ENCODE results near the gene KLHDC4. TPM values are rescaled to one million over a fixed set of nuclear protein-coding genes. Genes with fewer than 3 reads are reported as not detected.

Gene KLHDC4
- total and polyA plus RNA-seq, 4 experiments from 2014 or later = 16.3 to 90.0 (median 50.2) TPM

GRCh38 chr16:87677830-87678229, 88.0 kb downstream of the KLHDC4 start:
- no peak overlapping the region for H3K4me3 Mint-ChIP-seq
- H3K27ac ChIP-seq (ENCODE audit: low read depth, low read length) = no peak overlapping the region
- no peaks in the 10 kb centered on the region for H3K27me3 ChIP-seq (ENCODE audit: insufficient read depth, low read length)
- peaks cover 0 to 4% (median 1%) of the 10 kb centered on the region in 4 donors for H3K4me1 Mint-ChIP-seq
- H3K9me3 ChIP-seq (ENCODE audit: control insufficient read depth in 1 of 2, low read length in 2 of 2) = no peaks in the 10 kb centered on the region
- no peak for DNase-seq
- ChIA-PET POLR2A (ENCODE audit: partially characterized antibody) (no interaction called here), CTCF (ENCODE audit: partially characterized antibody) (no interaction called here)
- no peak overlapping the region for H3K27ac Mint-ChIP-seq
- intact Hi-C loops (cut with micrococcal nuclease) = no loop called here
- H3K36me3 ChIP-seq (ENCODE audit: insufficient read depth, low read length) = no peaks in the 10 kb centered on the region
- H3K36me3 Mint-ChIP-seq = no peaks in the 10 kb centered on the region
- peaks cover 0 to 3% of the 10 kb centered on the region in 2 donors for H3K27me3 Mint-ChIP-seq
- H3K4me1 ChIP-seq (ENCODE audit: insufficient read depth, low read length) = peaks cover 4% of the 10 kb centered on the region
- H3K9me3 Mint-ChIP-seq = no peaks in the 10 kb centered on the region
- no peak overlapping the region for H3K4me3 ChIP-seq (ENCODE audit: low read length in 2 of 2)

- CTCF ChIA-PET (ENCODE audit: partially characterized antibody) = no interaction called here
- Mint-ChIP-seq H3K9me3 (no peaks in the 10 kb centered on the region), H3K4me3 (no peak overlapping the region), H3K36me3 (no peaks in the 10 kb centered on the region), H3K4me1 (peaks cover 0 to 4% (median 0%) of the 10 kb centered on the region in 4 donors), H3K27me3 (no peaks in the 10 kb centered on the region), H3K27ac (no peak overlapping the region)
- Histone ChIP-seq H3K27ac (ENCODE audit: low read depth, low read length) (no peak overlapping the region), H3K27me3 (ENCODE audit: insufficient read depth, low read length) (no peaks in the 10 kb centered on the region), H3K9me3 (ENCODE audit: control insufficient read depth in 1 of 2, low read length in 2 of 2) (no peaks in the 10 kb centered on the region), H3K36me3 (ENCODE audit: insufficient read depth, low read length) (no peaks in the 10 kb centered on the region), H3K4me3 (ENCODE audit: low read length in 2 of 2) (no peak overlapping the region), H3K4me1 (ENCODE audit: insufficient read depth, low read length) (no peaks in the 10 kb centered on the region)
- DNase-seq = no peak
- POLR2A ChIA-PET (ENCODE audit: partially characterized antibody) = no interaction called here
- intact Hi-C loops (cut with micrococcal nuclease) = no loop called here
Observed at GRCh38 chr16:87675111-87675719, 90.6 kb downstream of the KLHDC4 start.

GRCh38 chr16:87674419-87674818, 91.4 kb downstream of the KLHDC4 start:
- Mint-ChIP-seq H3K4me1 (peaks cover 0 to 4% (median 0%) of the 10 kb centered on the region in 4 donors), H3K9me3 (no peaks in the 10 kb centered on the region), H3K27me3 (no peaks in the 10 kb centered on the region), H3K27ac (peak overlapping the region in 1 of 7 donors; percentile 81), H3K36me3 (no peaks in the 10 kb centered on the region), H3K4me3 (no peak overlapping the region)
- Histone ChIP-seq H3K27ac (ENCODE audit: low read depth, low read length) (no peak overlapping the region), H3K4me1 (ENCODE audit: insufficient read depth, low read length) (no peaks in the 10 kb centered on the region), H3K36me3 (ENCODE audit: insufficient read depth, low read length) (no peaks in the 10 kb centered on the region), H3K9me3 (ENCODE audit: control insufficient read depth in 1 of 2, low read length in 2 of 2) (no peaks in the 10 kb centered on the region), H3K27me3 (ENCODE audit: insufficient read depth, low read length) (no peaks in the 10 kb centered on the region), H3K4me3 (ENCODE audit: low read length in 2 of 2) (no peak overlapping the region)
- intact Hi-C loops (cut with micrococcal nuclease) = no loop called here
- no peak for DNase-seq
- ChIA-PET CTCF (ENCODE audit: partially characterized antibody) (no interaction called here), POLR2A (ENCODE audit: partially characterized antibody) (no interaction called here)

- no peaks in the 10 kb centered on the region for H3K9me3 Mint-ChIP-seq
- intact Hi-C loops (cut with micrococcal nuclease) = no loop called here
- peaks cover 0 to 4% (median 0%) of the 10 kb centered on the region in 4 donors for H3K4me1 Mint-ChIP-seq
- H3K4me3 ChIP-seq (ENCODE audit: low read length in 2 of 2) = no peak overlapping the region
- no peak overlapping the region for H3K27ac Mint-ChIP-seq
- no peaks in the 10 kb centered on the region for H3K9me3 ChIP-seq (ENCODE audit: control insufficient read depth in 1 of 2, low read length in 2 of 2)
- POLR2A ChIA-PET (ENCODE audit: partially characterized antibody) = no interaction called here
- H3K4me3 Mint-ChIP-seq = no peak overlapping the region
- no peak overlapping the region for H3K27ac ChIP-seq (ENCODE audit: low read depth, low read length)
- no peaks in the 10 kb centered on the region for H3K27me3 Mint-ChIP-seq
- H3K4me1 ChIP-seq (ENCODE audit: insufficient read depth, low read length) = no peaks in the 10 kb centered on the region
- H3K36me3 ChIP-seq (ENCODE audit: insufficient read depth, low read length) = no peaks in the 10 kb centered on the region
- no peaks in the 10 kb centered on the region for H3K36me3 Mint-ChIP-seq
- DNase-seq = no peak
- CTCF ChIA-PET (ENCODE audit: partially characterized antibody) = interaction anchor here (1.3 kb wide), 1 partner anchor 36 kb away, joined by 3 read pairs; no protein-coding TSS in a partner anchor
- H3K27me3 ChIP-seq (ENCODE audit: insufficient read depth, low read length) = no peaks in the 10 kb centered on the region
Observed at GRCh38 chr16:87671715-87672270, 94.0 kb downstream of the KLHDC4 start.

GRCh38 chr16:87671221-87671620, 94.6 kb downstream of the KLHDC4 start:
- Mint-ChIP-seq H3K4me3 (no peak overlapping the region), H3K36me3 (no peaks in the 10 kb centered on the region), H3K9me3 (no peaks in the 10 kb centered on the region), H3K4me1 (peaks cover 0 to 4% (median 0%) of the 10 kb centered on the region in 4 donors), H3K27me3 (no peaks in the 10 kb centered on the region), H3K27ac (no peak overlapping the region)
- no peaks in the 10 kb centered on the region for H3K36me3 ChIP-seq (ENCODE audit: insufficient read depth, low read length)
- H3K9me3 ChIP-seq (ENCODE audit: control insufficient read depth in 1 of 2, low read length in 2 of 2) = no peaks in the 10 kb centered on the region
- H3K27me3 ChIP-seq (ENCODE audit: insufficient read depth, low read length) = no peaks in the 10 kb centered on the region
- no peak overlapping the region for H3K27ac ChIP-seq (ENCODE audit: low read depth, low read length)
- CTCF ChIA-PET (ENCODE audit: partially characterized antibody) = no interaction called here
- POLR2A ChIA-PET (ENCODE audit: partially characterized antibody) = no interaction called here
- no peak overlapping the region for H3K4me3 ChIP-seq (ENCODE audit: low read length in 2 of 2)
- intact Hi-C loops (cut with micrococcal nuclease) = no loop called here
- DNase-seq = no peak
- H3K4me1 ChIP-seq (ENCODE audit: insufficient read depth, low read length) = no peaks in the 10 kb centered on the region

GRCh38 chr16:87669672-87670071, 96.1 kb downstream of the KLHDC4 start:
- no peak for DNase-seq
- Mint-ChIP-seq H3K27ac (no peak overlapping the region), H3K4me3 (no peak overlapping the region), H3K36me3 (no peaks in the 10 kb centered on the region), H3K27me3 (no peaks in the 10 kb centered on the region), H3K9me3 (no peaks in the 10 kb centered on the region), H3K4me1 (peaks cover 0 to 4% (median 0%) of the 10 kb centered on the region in 4 donors)
- H3K27ac ChIP-seq (ENCODE audit: low read depth, low read length) = no peak overlapping the region
- ChIA-PET POLR2A (ENCODE audit: partially characterized antibody) (no interaction called here), CTCF (ENCODE audit: partially characterized antibody) (no interaction called here)
- no peaks in the 10 kb centered on the region for H3K36me3 ChIP-seq (ENCODE audit: insufficient read depth, low read length)
- no peaks in the 10 kb centered on the region for H3K4me1 ChIP-seq (ENCODE audit: insufficient read depth, low read length)
- no peak overlapping the region for H3K4me3 ChIP-seq (ENCODE audit: low read length in 2 of 2)
- H3K27me3 ChIP-seq (ENCODE audit: insufficient read depth, low read length) = no peaks in the 10 kb centered on the region
- intact Hi-C loops (cut with micrococcal nuclease) = no loop called here
- H3K9me3 ChIP-seq (ENCODE audit: control insufficient read depth in 1 of 2, low read length in 2 of 2) = no peaks in the 10 kb centered on the region

- no peak overlapping the region for H3K4me3 ChIP-seq (ENCODE audit: low read length in 2 of 2)
- no peaks in the 10 kb centered on the region for H3K27me3 ChIP-seq (ENCODE audit: insufficient read depth, low read length)
- H3K36me3 ChIP-seq (ENCODE audit: insufficient read depth, low read length) = no peaks in the 10 kb centered on the region
- Mint-ChIP-seq H3K4me3 (no peak overlapping the region), H3K27me3 (no peaks in the 10 kb centered on the region), H3K27ac (no peak overlapping the region), H3K9me3 (no peaks in the 10 kb centered on the region), H3K36me3 (no peaks in the 10 kb centered on the region), H3K4me1 (no peaks in the 10 kb centered on the region)
- no peak overlapping the region for H3K27ac ChIP-seq (ENCODE audit: low read depth, low read length)
- CTCF ChIA-PET (ENCODE audit: partially characterized antibody) = no interaction called here
- no peaks in the 10 kb centered on the region for H3K9me3 ChIP-seq (ENCODE audit: control insufficient read depth in 1 of 2, low read length in 2 of 2)
- DNase-seq = no peak
- intact Hi-C loops (cut with micrococcal nuclease) = no loop called here
- POLR2A ChIA-PET (ENCODE audit: partially characterized antibody) = no interaction called here
- H3K4me1 ChIP-seq (ENCODE audit: insufficient read depth, low read length) = no peaks in the 10 kb centered on the region
Observed at GRCh38 chr16:87667946-87668345, 97.8 kb downstream of the KLHDC4 start.

All from CD4-positive, alpha-beta memory T cell (primary cell).